ENCODE data around the gene RBM8A.
A peak's percentile ranks its signal among the peaks of the same experiment; 100 is the strongest.

Gene RBM8A

DNA sequence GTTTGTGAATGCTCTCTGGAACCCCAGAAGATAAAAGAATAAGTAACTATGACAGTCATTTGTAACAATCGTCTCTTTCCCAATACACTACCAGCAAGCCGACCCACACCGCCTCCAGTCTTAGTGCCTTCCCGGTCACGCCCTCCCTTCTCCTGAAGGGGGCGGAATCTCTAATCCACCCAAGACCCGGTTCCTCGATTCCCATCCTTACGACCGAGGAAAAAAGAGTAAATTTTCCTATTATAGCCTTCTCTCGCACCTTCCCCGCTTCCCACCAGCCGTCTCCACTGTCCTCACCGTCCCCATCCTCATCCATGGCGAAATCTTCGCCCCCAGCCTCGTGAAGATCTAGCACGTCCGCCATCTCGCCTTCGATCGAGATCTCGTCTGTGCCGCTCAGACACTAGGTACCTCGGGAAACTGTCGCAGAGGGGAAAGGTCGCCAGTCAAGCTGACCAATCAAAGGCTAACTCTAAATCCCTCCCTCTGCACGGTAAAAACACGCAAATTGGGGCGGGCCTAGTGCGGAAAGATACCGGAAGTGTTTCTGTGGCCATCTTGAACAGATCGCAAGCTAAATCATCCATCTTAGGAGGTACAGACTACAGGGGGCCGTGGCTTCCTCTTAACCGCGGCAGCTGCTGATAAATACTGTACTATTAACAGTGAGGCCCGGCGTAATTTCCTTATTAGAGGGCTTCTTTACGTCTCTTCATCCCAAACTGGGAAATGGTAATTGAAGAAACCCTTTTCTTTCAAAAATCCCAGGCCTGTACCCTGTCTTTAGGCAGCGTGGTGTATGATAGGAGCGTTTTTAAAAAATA, at the start of gene RBM8A:
TSS of gene RBM8A (minus strand) at position 422 of the 824 bp plus-strand sequence. CDS start at position 364, 58 bp downstream.
- DNase-seq, result peak; percentile 97

DNA sequence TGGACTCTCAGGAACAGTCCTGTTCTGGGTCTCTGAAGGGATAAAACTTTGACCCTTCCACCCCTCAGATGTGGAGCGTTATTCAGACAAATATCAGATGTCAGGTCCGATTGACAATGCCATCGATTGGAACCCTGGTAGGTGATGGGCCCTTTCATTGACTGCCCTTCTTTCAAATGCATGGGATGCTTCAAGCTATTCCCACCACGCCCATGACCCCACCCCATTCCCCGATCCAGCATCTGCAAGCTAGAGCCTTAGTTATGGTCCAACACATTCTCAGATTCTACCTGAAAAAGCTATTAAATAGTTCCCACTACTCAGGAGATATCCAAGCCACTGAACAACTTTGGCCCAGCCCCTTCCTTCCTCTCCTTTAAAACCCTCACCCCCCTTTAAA, 49.7 kb upstream of the RBM8A start:
- no peak for DNase-seq

DNA sequence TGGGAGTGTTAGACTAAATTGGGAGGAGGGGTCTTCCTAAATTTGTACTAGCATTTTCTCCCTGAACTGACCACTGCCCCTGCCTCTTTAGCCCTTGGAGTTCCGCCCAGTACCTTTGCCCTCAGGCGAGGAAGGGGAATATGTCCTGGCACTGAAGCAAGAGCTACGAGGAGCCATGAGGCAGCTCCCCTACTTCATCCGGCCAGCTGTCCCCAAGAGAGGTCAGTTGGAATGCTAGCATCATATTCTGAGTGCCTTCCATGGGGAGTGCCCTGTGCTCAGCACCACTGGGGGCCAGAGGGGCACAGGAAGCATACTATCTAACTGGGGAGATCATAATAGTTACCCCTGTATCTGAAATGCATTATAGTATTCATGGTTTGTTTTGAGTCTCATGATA, 47.9 kb upstream of the RBM8A start:
- DNase-seq, result no peak

DNA sequence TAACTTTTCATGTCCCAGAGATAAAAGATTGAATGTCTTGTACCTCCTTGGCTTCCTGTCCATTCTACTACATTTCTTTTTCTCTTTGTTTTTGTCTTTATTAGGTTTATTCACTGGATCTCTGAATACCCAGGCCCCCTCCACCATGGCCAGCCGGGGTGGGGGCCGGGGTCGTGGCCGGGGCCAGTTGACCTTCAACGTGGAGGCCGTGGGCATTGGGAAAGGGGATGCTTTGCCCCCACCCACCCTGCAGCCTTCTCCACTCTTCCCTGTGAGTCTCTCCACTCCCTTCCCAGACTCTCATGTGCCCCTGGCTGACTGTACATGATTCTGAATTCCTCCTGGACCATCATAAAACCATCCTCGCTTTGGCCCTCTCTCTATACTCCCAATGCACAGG, 47.4 kb upstream of the RBM8A start:
- no peak for DNase-seq

DNA sequence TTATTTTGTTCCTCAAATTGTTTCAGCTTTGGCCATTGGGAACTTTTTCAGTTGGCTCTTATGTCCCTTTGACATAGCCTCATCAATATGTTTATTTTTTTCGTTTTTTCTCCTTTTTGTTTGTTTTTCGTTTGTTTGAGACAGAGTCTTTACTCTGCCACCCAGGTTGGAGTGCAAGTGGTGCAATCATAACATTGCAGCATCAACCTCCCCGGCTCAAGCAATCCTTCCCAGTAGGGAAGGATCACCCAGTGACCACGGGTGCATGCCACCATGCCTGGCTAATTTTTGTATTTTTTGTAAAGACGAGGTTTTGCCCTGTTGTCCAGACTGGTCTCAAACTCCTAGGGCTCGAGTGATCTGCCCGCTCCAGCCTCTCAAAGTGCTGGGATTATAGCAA, 45.3 kb upstream of the RBM8A start:
- no peak for DNase-seq

DNA sequence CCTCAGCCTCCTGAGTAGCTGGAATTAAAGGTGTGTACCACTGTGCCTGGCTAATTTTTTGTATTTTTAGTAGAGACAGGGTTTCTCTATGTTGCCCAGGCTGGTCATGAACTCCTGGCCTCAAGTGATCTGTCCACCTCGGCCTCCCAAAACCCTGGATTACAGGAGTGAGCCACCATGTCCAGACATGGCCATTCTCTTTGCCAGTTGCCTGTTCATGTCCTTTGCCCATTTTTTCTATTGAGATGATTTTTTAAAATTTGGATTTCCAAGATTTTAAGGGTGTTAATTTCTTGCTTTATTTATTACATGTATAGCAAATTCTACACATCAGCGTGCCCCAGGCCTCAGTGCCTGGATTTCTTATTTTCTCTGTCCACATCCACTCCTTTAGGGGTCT, 40.0 kb upstream of the RBM8A start:
- no peak for DNase-seq

DNA sequence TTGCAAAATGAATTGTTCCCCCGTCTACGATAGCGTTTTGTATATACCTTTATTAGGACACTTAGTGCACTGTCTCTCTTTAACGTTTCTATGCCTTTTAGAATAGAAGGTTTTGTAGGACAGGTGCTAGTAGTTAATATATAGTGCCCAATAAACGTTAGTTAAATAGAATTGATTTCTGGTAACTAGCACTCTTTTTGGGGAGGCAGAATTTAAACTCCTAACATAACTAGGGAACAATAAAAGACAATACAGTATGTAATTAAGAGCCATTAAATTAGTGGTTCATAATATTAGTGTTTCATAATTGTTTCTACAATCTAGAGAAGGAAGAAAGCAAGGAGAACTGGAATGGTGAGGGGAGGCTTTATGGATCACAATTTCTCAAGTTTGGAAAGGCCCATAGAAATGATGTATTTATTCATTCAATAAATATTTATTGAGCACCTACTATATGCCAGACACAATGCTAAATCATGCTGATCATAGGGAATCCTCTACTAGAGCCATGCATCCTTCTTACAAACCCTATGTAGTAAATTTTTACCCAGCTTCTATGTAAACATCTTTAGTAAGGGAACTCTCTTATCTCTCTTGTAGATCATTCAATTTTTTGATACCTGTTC, 37.9 kb upstream of the RBM8A start:
- no peak for DNase-seq

DNA sequence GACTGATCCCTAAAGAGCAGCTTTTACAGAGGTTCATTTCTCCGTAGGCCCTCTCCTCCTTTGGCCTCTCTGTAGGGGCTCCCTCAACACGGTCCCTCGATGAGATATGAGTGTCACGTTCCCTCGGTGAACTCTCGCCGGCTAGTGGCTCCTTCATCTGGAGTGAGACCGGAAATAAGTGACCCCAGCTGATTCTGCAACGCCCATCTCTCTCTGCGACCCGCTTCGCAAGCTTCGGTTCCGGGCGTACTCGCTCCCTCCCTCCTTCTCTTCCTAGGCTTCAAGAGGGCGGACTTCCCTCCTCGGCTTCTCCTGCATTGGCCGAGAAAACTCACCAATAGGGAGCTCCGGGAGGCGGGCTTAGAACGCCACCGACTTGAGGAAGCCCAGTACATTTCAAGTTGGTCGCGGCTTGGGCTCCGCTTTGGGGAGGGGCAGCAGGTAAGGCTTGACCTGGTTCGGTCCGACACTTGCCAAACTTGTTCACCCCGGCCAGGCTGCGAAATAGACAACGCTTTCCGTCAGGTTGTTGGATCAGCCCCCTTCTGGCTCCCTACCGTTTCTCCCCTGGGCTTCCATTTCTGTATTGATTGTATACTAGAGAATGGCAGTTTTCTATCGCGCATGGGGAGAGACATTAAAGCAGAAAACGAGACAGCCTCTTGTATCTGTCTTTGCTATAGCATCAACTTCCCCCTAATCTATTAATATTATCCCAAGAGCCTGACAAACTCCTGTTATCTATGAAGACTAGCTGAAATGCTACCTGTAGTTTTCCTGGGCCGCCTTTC, 37.2 kb upstream of the RBM8A start, which contains the start of the genes ANKRD34A and POLR3GL:
TSS of gene ANKRD34A (minus strand) at position 248 of the 791 bp plus-strand sequence. CDS start 2,816 bp downstream, outside the sequence.
TSS of gene POLR3GL (plus strand) at position 363 of the 791 bp plus-strand sequence. CDS start 10,176 bp downstream, outside the sequence.
- DNase-seq, result peak; percentile 97

DNA sequence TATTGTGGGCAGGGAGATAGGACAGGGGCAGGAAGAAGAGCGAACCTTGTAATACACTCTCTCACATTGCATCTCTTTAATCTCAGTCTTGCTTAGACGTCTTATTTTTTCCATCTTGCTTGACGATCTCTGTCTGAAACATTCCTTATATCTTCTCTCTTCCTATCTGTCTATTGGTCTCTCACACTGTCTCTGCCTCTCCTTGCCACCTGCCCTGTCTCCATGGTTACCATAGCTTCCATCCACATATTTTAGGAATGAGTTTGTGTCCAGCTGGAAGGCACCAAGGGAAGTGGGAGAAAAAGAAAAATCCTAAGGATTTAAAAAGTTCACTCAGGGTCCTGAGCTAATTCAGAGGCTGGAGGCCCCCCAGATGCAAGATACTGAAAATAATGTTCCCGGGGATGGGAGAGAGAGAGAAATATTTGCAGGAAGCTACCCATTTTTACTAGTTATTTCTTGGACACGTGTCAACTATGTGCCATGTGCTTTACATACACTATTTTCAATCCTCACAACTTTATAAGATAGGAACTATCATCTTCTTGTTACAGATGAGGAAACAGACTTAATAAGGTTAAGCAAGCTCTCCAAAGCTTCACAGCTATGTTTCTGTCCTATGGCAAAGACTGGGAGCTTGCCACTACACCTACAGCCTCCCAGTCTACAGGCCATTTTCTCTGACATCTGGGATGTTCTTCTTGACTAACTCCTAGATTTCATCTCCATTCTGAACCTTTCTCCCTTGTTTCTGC, 36.2 kb upstream of the RBM8A start:
- DNase-seq, result no peak

DNA sequence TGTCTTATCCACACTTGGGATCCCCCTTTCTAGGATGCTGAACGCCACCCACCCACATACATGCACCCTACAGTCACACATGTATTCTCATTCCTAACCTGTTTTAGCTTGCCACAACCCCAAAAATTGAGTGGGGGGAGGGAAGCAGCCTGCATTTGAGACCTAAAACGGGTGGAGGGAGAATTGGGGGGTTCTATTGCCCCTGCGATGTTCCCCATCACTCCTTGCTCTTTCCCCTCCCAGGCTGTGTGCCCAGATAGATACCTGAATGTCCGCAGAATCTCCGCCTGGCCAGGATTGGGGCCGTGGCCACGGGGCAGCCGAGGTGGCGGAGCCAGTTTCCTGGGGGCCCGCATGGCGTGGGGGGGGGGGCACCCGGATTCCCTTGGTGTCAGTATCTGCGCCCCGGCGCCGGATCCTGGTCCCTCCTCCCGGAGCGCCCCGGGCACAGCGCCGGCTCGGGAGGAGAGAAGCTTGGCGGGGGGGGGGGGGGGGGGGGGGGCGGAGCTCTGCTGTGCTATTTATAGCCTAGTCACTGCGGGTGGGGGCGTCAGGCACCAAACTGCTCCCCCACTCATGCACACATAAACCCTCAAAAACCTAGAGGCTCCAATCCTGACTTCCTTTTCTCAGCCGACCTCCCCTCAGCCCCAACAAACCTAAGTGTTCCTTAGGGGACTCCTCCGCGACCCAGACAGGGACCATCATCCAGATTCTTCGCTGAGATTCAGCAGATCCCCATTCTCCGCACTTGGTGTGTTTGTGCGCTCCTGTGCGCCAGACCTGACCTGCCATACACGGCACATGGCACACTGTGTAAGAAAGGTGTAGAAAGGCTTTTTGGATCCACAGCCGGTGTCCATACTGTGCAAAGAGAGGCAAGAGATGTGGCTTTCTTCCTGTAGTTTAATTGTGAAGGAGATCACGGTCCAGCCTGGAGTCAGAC, 35.1 kb upstream of the RBM8A start:
- peak; percentile 73 for DNase-seq

DNA sequence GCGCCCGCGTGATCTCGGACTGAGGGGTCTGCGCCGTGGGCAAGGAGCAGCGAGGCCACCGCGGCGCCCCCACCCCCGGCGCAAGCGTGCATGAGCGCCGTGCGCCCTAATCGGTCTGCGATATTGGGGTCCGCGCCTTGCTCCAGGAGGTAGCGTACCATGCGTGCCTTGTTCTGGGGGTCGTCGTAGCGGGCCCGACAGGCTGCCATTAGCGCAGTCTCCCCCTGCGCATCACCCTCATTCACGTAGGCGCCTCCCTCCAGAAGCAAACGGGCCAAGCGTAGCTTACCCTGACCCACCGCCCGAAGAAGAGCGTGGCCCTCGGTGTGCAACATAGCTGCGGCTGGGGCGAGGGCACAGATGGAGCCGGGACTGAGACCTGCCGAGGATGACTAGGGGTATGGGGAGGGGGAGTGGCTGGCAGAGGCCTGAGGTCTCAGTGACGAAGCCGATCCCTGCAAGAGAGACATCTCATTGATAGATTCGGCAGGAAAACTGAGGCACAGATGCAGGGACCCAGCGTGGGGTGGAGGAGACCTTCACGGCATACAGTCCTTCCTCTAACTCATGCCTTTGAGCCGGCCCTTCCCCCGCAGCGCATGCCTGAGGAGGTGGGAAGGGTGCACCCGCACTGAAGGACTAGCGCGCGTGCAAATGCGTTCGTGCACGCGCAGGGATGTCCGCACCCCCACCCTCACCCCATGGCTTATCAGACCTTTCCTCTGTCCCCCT, 34.3 kb upstream of the RBM8A start:
- peak; percentile 14 for DNase-seq

DNA sequence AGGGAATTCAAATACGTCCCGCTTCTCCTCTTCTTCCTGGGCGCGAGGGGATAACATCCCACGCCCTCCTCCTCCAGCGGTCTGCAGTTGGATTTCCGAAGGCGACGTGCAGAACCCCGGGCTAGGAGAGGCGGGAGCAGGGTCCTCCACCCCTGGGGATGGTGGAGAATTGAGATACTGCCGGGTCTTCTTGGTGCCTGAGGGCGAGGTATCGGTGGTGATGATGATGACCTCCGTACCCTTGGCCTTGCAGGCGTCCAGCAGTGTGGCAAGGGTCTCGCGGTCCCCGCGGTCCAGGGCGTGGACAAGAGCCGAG, 33.8 kb upstream of the RBM8A start:
- DNase-seq, result no peak

DNA sequence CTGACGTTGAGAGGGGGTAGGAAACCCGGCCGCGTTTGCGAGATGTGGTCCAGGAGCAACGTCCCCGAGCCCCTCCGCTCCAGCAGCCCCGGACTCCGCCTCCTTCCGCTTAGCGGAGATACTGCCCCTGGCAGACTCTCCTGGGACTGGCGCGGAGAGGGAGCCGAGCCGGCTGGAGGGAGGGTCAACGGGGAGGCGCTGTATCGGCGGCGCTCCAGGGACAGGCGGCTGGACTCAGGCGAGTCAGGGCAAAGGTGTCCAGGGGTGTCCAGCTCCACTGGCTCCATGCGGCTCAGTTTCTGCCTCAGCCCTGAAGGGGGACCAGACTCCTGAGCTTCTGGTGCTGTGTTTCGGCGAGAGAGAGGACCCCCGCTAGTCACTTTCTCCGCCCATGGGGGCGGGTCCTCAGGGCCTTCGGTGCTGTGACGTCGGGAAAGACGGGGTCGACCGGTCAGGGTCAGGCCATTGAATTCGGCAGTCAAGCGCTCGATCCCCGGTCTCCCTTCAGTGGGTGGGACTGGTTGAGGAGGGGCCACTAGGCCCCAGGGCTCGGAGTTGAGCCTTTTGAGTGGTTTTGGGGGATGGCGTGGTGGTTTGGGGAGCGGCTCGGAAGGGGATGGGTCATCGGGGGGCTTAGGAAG, 33.3 kb upstream of the RBM8A start:
- peak; percentile 34 for DNase-seq

DNA sequence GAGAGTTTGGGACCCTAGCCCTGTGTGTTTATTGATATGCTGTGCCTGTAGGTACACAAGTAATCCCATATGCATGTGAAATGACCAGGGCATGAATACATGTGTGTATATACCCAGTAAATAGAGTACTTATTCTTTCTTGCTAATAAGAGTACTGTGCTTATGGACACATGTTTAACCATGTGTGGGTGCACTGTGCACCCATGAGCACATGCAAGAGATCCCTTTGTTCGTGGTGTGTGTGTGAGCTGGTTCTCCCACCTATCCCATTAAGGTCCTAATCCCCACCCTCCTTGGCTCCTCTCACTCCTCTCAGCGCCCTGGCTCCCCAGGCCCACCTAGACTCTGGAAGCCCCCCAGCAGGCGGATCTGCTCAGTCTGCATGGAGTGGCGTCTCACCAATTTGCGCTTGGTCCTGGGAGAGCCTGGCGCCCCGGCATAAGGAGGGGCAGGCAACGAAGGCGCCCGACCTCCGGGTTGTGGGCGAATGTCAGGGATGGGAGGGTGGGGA, 32.7 kb upstream of the RBM8A start:
- DNase-seq, result no peak

DNA sequence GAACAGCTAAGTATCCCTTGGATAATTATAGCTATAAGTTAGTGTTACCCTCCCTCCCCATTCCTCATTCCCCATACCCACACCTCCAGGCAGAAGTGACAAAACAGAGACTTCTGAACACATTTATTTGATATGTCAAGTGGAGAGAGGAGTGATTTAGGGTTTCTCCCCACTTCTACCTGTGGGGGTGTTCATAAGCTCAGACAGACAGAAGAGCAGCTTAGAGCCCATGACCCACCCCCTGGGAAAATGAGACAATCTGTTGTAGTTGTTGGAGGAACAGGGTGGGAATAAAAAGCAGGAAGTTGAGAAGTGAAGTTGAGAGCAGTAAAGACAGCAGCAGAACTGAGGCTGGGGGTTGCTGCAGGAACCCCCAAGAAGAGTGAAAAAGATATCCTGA, 32.0 kb upstream of the RBM8A start:
- no peak for DNase-seq

DNA sequence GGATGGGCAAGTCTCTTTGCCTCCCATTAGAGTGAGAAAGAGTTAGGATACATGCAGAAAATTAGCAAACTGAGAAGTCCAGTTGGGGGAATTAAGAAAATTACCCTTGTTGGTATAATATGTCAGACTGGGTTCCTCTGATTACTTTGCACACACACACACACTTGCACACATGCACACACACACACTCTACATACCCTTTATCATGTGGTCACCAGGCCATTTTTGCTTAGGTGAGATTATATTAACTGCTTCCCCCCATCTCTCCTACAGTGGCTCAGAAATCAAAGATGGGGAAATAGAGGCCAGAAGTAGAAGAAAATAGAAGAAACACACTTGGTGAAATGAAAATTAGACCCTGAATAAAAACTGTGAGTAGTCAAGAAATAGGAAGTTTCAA, 31.4 kb upstream of the RBM8A start:
- no peak for DNase-seq

DNA sequence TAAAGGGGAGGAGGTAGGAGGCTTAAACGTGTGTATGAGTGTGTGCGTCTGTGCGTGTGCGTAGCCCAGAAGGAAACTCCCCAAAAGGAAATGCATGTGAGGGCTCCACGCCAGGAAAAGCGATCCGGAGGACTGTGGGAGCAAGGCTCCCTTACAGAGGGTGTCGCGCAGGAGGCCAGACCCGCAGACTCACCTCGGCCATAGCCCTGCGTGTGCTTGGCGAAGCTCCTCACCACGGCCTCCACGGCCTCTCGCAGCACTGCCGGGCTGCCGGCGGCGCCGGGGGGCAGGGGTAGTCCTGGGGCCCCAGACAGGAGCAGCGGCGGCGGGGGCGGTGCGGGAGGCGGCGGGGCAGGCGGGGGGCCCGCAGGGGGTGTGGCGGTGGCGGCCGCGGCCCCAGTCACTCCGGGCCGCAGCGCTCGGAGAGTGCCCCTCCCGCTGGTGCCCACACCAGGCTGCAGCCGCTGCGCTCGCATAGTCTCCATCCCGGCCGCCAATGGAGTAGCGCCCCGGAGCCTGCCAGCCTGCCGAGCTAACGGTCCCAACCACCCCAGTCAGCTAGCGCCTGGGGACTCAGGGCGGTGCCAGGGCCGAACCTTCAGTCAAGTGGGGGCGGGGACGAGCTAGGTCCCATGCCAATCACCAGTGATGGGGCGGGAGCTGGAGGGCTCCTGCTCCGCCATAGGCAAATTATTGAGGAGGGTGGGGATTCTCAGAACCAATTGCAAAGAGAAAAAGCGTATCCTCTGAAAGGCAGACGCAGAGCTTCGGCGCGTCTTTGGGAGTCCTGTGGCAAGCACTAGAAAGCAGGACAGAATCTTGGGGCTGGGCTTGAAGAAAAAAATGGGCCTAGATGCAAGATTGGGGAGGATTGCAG, 30.4 kb upstream of the RBM8A start, which contains the start of gene LIX1L:
TSS of gene LIX1L (minus strand) at position 575 of the 877 bp plus-strand sequence. CDS start at position 485, 90 bp downstream.
- DNase-seq, result peak; percentile 98

DNA sequence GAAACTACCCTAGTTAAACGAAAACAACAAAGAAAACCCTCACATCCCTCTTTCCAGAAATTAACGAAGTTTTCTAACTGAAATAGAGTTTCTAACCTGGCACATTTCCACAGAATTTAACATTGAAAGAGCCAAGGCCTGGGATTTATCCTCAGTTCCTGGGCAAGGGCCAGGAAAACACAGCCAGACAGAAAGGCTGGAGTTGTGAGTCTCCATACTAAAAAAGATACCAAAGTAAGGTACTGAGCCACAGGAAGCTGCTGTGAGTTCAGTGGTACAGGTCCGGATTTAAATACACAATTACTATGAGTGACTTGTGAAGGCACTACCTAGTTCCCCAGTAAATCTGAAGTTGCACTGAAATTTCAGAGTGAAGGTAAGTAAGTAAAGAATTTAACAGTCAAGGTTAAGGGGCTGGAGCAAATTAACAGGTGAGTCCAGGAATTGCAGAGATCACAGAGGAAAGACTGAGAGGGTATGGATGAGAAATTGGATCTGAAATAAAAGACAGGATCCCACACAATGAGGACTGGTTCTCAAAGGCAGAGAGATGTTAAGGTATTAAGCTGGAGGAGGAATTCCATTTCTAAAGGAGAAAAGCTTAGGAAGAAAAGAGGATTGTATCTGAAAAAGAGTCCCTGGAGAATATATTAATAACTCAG, 29.6 kb upstream of the RBM8A start:
- peak; percentile 59 for DNase-seq

All from midbrain (tissue), 1 donor.